Left lung (tissue), 10 donors: ENCODE data around the gene PARG. TPM values are rescaled to one million over a fixed set of nuclear protein-coding genes. Genes with fewer than 3 reads are reported as not detected.

Source experiments
- ATAC-seq: fragments of 200-7000 bp; cut with Tn5 transposase; one replicate; pipeline ENCODE4 v1.9.1; 2020; ENCODE audit warnings: moderate library complexity
- DNase-seq, 4 donors: peaks; one replicate each; pipeline ENCODE4 v3.0.0-alpha.2; 2013 to 2020
- H3K27ac ChIP-seq, 2 donors: fragments of 200-600 bp; sonication (generic) in 1 of 2; one replicate each; pipeline versions ENCODE4 v1.5.0 to v1.8.0; 2020 to 2021
- H3K27me3 ChIP-seq, 2 donors: fragments of 200-600 bp; sonication (generic) in 1 of 2; one replicate each; pipeline versions ENCODE4 v1.5.0 to v1.8.0; 2020 to 2021
- H3K36me3 ChIP-seq, 2 donors: fragments of 200-600 bp; sonication (generic) in 1 of 2; one replicate each; pipeline versions ENCODE4 v1.5.0 to v1.8.0; 2020 to 2021
- H3K4me1 ChIP-seq, 2 donors: fragments of 200-600 bp; one replicate each; pipeline ENCODE4 v1.8.0; 2021
- H3K4me3 ChIP-seq, 2 donors: fragments of 200-600 bp; sonication (generic) in 1 of 2; one replicate each; pipeline versions ENCODE4 v1.5.0 to v1.8.0; 2020 to 2021; ENCODE audit warnings: mild to moderate bottlenecking in 1 of 2
- H3K9me3 ChIP-seq, 2 donors: fragments of 200-600 bp; sonication (generic) in 1 of 2; one replicate each; pipeline versions ENCODE4 v1.5.0 to v1.8.0; 2020 to 2021
- intact Hi-C, 2 donors: fragments of 100-400 bp; cut with DNase I; formaldehyde crosslinking; loops; one replicate each; pipeline versions ENCODE4 v1.11.2 to v1.14.2; 2022
- polyA plus RNA-seq, 6 donors: library from polyadenylated mRNA; unstranded; fragments of 120-200 nt; gene quantifications; one replicate each; pipeline ENCODE4 v1.2.1, GENCODE V29; 2013; ENCODE audit not compliant: insufficient read length in 6 of 6
- total RNA-seq, 2 donors: library from RNA; stranded (reverse); fragmentation: NEBNext Ultra II Directional; extraction: Animal tissue kit (Norgen Biotek cat#: 25700); gene quantifications; one replicate each; pipeline ENCODE4 v1.2.1, GENCODE V29; 2021
- TF ChIP-seq, protein P1 (sequence below), 2 donors: fragments of 200-600 bp; sonication (generic) in 1 of 2; IDR thresholded peaks; one replicate each; pipeline versions ENCODE4 v1.5.0 to v1.8.0; 2021; ENCODE audit warnings: antibody characterized with exemption in 2 of 2
- donor health status: DM: no; HTN: yes; CAD: no.
- donor health status: DM: no; HTN: no; CAD: no.

The PARG gene
- total and polyA plus RNA-seq, 8 donors: 21.5 to 34.4 (median 29.9) TPM

DNA sequence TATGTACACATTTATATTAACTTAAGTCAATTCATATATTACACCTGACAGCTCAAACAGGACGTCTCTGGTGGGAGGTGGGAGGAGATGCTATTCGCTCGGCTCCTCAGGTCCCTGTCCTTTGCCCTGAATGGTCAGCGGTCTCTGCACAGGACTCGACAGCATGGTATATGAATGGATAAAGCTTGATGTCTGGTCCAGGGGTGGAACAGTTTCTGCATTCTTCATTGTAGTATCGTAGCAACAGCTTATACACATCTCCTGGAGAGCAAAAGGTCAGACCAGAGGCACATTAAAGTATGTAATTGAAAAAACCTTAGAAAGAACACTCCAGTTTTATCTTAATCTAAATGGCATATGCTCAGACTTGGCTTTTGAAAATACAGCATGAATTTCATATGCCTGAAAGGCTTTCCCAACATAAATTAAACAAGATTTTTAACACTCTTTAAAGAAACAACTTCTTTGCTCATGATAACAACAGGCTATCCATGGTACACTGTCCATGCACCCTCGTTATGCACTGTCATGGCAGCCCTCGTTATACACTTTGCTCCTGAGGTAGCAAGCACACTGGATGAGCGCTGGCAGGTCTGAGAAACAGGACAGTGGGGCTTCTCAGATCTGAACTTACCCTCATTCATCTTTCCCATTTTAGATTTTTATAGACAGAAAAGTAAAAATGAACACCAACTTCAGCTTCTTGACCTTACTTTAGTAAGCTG lies 122.4 kb downstream of the PARG start:
- no peak overlapping the region for H3K4me3 ChIP-seq
- H3K27me3 ChIP-seq: no peaks in the 10 kb centered on the region
- no peaks in the 10 kb centered on the region for H3K9me3 ChIP-seq
- H3K27ac ChIP-seq: no peak overlapping the region
- TF ChIP-seq, protein P1, sequence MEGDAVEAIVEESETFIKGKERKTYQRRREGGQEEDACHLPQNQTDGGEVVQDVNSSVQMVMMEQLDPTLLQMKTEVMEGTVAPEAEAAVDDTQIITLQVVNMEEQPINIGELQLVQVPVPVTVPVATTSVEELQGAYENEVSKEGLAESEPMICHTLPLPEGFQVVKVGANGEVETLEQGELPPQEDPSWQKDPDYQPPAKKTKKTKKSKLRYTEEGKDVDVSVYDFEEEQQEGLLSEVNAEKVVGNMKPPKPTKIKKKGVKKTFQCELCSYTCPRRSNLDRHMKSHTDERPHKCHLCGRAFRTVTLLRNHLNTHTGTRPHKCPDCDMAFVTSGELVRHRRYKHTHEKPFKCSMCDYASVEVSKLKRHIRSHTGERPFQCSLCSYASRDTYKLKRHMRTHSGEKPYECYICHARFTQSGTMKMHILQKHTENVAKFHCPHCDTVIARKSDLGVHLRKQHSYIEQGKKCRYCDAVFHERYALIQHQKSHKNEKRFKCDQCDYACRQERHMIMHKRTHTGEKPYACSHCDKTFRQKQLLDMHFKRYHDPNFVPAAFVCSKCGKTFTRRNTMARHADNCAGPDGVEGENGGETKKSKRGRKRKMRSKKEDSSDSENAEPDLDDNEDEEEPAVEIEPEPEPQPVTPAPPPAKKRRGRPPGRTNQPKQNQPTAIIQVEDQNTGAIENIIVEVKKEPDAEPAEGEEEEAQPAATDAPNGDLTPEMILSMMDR (IDR thresholded peaks at IDR 0.05): no peak
- no peaks in the 10 kb centered on the region for H3K4me1 ChIP-seq
- DNase-seq: no peak
- intact Hi-C loops: no loop called here
- peaks cover 0 to 56% of the 10 kb centered on the region in 2 donors for H3K36me3 ChIP-seq
- no peak for ATAC-seq

DNA sequence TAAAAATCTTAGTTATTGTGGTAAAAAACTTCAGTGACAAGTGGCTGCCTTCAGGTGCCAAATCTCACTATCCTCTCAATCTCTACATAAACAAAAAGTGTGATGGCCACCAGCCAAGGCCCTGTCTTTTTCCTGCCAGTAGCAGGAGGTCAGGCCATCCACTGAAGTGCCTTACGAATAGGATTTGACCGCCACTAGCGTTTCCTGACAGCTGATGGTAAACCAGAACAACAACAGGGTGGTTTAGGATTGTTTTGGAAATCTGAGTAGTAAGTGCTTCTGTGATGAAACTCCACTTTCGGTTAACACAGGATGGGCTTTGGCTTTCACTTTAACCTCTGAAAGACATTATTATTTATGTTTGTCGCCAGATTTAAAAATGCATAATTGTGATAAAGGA lies 124.0 kb downstream of the PARG start:
- no peaks in the 10 kb centered on the region for H3K9me3 ChIP-seq
- no peak for DNase-seq
- peaks cover 0 to 56% of the 10 kb centered on the region in 2 donors for H3K36me3 ChIP-seq
- no peaks in the 10 kb centered on the region for H3K4me1 ChIP-seq
- H3K4me3 ChIP-seq: no peak overlapping the region
- H3K27ac ChIP-seq: no peak overlapping the region
- intact Hi-C loops: no loop called here
- no peak for ATAC-seq
- TF ChIP-seq, protein P1 (IDR thresholded peaks at IDR 0.05): no peak
- no peaks in the 10 kb centered on the region for H3K27me3 ChIP-seq

DNA sequence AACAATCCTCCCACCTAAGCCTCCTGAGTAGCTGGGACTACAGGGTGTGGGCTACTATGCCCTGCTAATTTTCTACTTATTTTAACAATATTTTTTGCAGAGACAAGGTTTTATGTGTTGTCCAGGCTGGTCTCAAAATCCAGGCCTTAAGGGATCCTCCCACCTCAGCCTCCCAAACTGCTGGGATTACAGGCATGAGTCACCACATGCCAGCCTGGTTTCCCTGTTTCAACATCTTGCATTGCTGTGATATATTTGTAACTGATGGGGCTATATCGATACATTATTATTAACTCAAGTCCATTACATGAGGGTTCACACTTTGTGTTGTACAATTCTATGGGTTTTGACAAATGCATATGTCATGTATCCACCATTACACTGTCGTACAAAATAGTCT lies 137.8 kb downstream of the PARG start:
- no peak overlapping the region for H3K4me3 ChIP-seq
- H3K4me1 ChIP-seq: no peaks in the 10 kb centered on the region
- ATAC-seq: no peak
- TF ChIP-seq, protein P1 (IDR thresholded peaks at IDR 0.05): no peak
- intact Hi-C loops: no loop called here
- H3K9me3 ChIP-seq: peaks cover 0 to 15% of the 10 kb centered on the region in 2 donors
- no peak for DNase-seq
- no peak overlapping the region for H3K27ac ChIP-seq
- H3K36me3 ChIP-seq: no peaks in the 10 kb centered on the region
- no peaks in the 10 kb centered on the region for H3K27me3 ChIP-seq

DNA sequence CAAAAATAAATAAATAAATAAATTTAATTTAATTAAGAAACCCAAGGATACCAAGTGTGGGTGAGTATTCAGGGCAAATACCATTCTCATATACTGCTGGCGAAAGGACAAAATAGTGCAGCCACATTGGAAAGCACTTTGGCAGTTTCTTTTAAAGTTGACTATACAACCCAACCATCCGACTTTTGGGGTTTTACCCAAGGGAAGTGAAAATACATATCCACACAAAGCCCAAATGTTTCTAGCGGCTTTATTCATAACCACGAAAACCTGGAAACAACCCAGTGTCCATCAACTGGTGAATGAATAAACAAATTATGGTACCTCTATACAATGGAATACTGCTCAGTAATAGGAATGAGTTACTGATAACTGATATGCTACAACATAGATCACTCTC lies 143.6 kb downstream of the PARG start:
- intact Hi-C loops: no loop called here
- ATAC-seq: no peak
- TF ChIP-seq, protein P1 (IDR thresholded peaks at IDR 0.05): no peak

DNA sequence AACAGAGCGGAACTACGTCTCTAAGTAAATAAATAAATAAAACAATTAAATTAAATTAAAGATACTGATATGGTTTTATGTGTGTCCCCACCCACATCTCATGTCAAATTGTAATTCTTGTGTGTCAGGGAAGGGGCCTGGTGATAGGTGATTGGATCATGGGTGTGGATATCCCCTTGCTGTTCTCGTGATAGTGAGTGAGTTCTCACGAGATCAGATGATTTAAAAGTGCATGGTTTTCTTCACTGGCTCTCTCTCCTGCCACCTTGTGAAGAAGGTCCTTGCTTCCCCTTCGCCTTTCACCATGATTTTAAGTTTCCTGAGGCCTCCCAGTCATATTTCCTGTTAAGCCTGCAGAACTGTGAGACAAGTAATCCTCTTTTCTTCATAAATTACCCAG lies 150.7 kb downstream of the PARG start:
- Histone ChIP-seq H3K36me3 (no peaks in the 10 kb centered on the region), H3K9me3 (no peaks in the 10 kb centered on the region), H3K27ac (no peak overlapping the region), H3K4me3 (no peak overlapping the region), H3K4me1 (no peaks in the 10 kb centered on the region), H3K27me3 (no peaks in the 10 kb centered on the region)
- no peak for ATAC-seq
- DNase-seq: no peak
- intact Hi-C loops: no loop called here
- TF ChIP-seq, protein P1 (IDR thresholded peaks at IDR 0.05): no peak

More for the DNA sequence above, 143.6 kb downstream of the PARG start:
- H3K9me3 ChIP-seq: no peaks in the 10 kb centered on the region
- no peak for DNase-seq
- H3K27me3 ChIP-seq: no peaks in the 10 kb centered on the region
- H3K27ac ChIP-seq: no peak overlapping the region
- no peaks in the 10 kb centered on the region for H3K4me1 ChIP-seq
- H3K36me3 ChIP-seq: no peaks in the 10 kb centered on the region
- H3K4me3 ChIP-seq: no peak overlapping the region
